NK-92 treated with Interleukin-12 subunit alpha and Interleukin-12 subunit beta, amount 100 ng/mL, for 24 hours (cell line): Measurements from ENCODE around the gene MED22.
"Not testable (repeated sequence)": the region's sequence is repeated elsewhere in the genome, so short reads cannot be mapped to it uniquely, and the experiment has no call there.

Experiments
- DNase-seq: peaks from one replicate; lab custom pipeline; 2025; lab: John Stamatoyannopoulos, UW

Gene MED22

DNA sequence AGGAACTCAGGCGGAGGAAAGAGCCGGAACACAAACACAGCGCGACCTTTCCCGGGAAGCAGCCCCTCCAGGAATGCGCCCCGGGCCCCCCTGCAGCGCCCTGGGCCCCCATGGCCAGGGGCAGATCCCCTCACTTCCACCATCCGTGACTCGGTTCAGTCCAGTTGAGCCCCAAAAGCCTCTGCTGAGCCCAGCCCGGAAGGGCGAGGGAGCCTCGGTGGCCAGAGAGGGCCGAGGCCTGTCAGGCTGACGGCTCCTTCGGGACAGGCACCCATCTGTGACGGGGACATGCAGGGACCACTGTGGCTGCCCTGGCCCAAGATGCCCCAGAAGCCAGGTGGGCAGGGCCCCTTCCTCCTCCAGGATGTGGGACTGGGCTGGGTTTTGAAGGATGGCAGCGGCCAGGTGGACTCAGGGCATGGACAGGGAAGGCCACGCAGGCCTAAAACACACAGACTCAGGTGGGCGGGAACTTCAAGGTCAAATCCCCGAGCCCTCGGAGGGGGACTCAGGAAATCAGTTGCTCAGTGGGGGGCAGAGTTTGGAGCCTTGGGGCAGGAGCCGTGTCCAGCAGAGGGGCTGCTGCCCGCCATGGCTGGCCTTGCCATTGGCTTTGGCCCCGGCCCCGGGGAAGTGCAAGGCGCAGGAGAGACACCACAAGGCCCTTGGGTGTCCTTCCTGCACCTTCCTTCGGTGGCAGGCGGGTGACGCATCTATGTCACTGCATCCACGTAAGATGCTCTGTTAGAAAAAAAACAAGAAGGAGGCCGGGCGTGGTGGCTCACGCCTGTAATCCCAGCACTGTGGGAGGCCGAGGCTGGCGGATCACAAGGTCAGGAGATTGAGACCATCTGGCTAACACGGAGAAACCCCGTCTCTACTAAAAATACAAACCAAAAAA, 43.2 kb downstream of the MED22 start:
- no peak for DNase-seq

DNA sequence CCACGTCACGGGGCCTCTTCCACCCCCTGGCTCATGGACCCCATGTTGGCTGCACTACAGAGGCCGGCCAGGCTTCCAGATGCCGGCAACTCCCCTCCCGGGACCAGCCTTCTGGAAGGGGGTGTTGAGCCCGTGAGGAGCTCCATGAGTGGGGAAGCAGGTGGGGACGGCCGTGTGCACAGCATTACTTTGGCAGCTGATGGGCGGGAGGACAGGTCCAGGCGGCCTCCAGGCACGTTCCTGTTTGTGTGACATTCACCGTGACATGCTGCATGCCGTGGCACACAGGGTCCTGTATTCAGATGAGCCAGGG, 43.8 kb downstream of the MED22 start:
- DNase-seq = no peak

DNA sequence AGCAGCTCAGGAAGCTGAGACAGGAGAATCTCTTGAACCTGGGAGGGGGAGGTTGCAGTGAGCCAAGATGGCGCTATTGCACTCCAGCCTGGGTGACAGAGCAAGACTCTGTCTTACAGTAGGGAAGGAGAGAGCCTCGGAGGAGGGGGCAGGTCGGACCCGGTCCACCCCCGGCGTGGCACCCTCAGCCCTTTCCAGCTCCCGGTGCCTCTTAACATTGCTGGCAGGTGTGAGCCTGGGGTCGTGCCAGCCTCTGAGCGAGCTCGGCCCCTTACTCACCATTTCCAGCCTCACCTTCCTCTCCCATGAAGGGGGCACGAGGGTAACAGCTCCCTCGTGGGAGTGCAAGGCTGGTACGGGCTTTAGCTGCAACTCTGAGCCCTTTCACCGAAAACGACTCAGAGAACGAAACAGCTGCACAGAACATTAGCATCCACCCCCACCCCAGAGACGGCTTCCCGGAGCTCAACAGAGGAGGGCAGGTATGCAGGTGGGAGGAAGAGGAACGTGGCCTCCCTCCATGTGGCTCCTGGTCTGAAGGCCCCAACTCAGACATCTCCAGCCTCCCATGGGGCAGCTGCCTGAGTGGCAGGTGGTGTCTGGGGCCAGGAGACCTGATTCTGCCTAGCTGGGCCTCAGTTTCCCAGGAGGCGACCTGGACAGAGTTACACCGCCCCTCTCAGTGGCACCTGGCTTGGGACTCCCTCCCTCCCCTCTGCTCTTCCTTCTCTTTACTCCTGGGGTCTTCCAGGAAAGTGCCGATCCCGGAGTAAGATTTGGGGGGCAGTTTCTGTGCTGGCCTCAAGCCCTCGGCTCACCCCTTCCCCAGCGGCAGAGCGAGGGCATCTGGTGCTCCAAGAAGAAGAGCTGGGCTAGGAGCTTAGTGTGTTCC, 44.4 kb downstream of the MED22 start:
- DNase-seq = no peak

DNA sequence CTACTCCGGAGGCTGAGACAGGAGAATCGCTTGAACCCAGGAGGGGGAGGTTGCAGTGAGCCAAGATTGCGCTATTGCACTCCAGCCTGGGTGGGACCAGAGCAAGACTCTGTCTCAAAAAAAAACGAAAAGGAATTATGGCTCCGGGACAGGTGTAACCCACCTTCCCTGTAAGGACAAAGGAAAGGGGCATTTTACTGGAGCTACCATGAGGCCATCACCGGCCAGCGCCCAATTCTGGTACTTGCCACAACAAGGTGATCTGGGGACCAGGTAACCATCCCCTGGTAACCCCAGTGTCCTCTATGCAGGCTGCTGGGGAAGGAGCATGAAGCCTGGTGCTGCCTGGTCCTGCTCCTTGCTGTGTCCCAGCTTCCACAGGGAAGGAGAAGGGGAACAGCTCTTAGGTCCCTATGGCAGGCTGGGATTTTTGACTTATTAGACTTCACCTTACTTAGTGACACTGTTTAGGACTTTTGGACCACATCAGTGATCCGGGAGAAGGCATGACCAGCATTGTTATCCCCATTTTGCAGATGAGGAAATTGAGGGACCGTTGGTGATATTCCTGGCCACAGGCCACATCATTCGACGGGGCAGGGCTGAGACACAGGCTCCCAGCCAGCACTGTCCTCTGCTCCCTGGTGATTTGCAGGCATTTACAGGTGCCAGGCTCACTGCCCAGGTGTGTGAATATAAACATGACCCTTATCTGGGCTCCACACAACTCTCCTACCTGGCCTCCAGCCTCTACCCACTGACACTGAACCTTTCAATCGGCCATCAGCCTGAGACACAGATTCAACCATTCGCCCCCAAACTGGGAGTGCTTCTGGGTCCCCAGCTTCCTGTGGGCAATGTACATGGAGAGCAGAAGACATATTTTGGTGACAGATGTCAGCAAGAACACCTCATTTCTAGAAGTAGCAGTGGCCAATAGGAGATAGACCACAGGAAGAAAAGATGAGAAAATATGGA, 46.4 kb downstream of the MED22 start:
- no peak for DNase-seq

DNA sequence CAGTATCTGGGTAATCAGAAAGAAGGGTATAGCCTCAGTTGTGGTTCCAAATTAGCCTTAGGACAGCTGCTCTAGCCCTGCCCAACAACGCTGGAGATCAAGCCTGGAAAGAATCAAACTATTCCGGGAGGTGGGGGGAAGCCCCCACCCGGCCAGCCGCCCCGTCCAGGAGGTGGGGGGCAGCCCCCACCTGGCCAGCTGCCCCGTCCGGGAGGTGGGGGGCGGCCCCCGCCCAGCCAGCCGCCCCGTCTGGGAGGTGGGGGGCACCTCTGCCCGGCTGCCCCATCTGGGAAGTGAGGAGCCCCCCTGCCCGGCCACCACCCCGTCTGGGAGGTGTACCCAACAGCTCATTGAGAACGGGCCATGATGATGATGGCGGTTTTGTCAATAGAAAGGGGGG, 47.9 kb downstream of the MED22 start:
- DNase-seq = not testable (repeated sequence)

DNA sequence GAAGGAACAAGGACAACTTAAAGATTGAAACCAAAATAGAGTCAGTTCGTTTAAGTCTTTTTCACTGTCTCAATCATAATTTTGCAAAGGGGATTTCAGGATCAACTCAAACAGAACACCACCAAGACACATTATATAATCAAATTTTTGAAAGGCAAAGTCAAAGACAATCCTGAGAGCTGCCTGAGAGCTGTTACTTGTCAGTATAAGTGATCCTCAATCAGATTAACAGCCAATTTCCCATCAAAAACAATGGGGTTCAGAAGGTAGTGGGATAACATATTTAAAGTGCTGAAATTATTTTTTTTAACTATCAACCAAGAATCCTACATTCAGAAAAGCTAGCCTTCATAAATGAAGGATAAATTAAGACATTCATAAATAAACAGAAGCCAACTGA, 53.7 kb downstream of the MED22 start:
- no peak for DNase-seq

DNA sequence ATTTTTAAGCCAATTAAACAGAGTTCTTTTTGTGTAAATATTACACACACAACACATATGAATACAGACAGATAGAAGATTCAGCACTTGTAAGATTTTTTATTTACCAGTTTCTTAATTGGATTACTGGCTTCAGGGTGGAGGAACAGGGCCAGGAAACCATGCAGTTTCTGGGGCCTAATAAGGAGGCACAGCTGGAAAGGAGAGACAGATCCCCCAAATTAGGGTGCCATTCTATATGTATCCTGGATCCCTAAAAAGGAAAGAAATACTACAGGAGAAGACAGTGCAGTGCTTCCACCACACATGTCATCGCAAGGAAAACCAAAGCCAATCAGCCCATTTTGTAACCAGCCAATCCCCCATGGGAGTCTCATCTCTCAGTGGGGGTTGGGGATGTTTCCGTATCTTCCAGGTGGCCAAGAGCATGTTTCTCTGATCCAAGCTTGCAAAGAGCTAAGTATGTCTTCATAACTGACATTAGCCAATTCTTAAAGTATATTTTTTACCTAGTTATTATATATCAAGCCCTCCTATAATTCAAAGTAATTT, 57.1 kb downstream of the MED22 start:
- DNase-seq = no peak
